ENCODE measurements around the gene AKNA.

The AKNA gene

DNA sequence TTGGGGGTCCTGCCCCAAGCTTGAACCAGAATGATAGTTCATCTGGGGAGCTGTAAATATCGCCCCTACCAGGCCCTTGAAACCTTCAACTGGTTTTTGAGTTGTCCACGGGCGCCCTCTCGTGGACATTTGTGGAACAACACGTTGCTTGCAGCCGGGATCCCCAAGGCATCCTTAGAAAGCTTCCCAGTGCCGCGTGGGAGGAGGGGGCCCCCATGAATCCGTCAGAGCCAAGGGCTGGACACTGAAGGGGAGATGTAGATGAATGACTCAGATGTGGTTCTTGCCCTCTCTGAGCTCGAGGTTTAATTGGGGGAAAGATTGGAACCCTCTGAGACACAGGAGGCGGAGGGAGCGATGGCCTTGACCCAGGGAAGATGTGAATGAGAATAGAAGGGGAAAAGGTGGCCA lies 96.7 kb downstream of the AKNA start:
- Histone ChIP-seq H3K4me1 (ENCODE audit: control insufficient read depth in 5 of 5, insufficient read depth in 5 of 5, low read length in 5 of 5) (no peaks in the 10 kb centered on the region), H3K9ac (ENCODE audit: low read length in 5 of 5) (no peak overlapping the region), H3K4me3 (ENCODE audit: low read depth in 1 of 5, low read length in 5 of 5) (no peak overlapping the region), H3K36me3 (ENCODE audit: control insufficient read depth in 5 of 5, insufficient read depth in 5 of 5, low read length in 5 of 5) (peaks cover 0 to 14% (median 5%) of the 10 kb centered on the region in 5 donors), H3K9me3 (ENCODE audit: control insufficient read depth in 5 of 5, low read length in 5 of 5) (peaks cover 0 to 8% (median 7%) of the 10 kb centered on the region in 5 donors), H3K27ac (ENCODE audit: low read depth, low read length) (no peak overlapping the region), H3K27me3 (ENCODE audit: control insufficient read depth in 5 of 5, insufficient read depth in 4 of 5, low read length in 5 of 5) (peaks cover 0 to 2% (median 0%) of the 10 kb centered on the region in 5 donors)

DNA sequence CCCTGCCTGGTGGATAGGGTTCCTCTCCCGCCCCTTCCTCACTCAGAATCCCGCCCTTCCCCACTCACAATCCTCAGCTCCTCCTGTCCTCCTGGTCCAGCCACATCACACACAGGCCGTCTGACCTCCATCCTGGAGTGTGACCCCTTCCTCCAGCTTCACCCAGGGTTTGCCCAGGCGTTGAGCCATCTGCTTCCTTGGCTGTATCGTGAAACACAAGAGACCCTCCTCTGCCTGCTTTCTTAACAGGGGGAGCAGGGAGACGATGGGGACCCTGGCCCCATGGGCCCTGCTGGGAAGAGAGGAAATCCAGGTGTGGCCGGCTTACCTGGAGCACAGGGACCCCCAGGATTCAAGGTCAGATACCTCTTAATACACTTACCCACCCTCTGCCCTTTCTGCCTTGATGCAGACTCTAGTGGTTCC lies 97.2 kb downstream of the AKNA start:
- H3K27ac ChIP-seq (ENCODE audit: low read depth, low read length): no peak overlapping the region
- peaks cover 0 to 14% (median 5%) of the 10 kb centered on the region in 5 donors for H3K36me3 ChIP-seq (ENCODE audit: control insufficient read depth in 5 of 5, insufficient read depth in 5 of 5, low read length in 5 of 5)

DNA sequence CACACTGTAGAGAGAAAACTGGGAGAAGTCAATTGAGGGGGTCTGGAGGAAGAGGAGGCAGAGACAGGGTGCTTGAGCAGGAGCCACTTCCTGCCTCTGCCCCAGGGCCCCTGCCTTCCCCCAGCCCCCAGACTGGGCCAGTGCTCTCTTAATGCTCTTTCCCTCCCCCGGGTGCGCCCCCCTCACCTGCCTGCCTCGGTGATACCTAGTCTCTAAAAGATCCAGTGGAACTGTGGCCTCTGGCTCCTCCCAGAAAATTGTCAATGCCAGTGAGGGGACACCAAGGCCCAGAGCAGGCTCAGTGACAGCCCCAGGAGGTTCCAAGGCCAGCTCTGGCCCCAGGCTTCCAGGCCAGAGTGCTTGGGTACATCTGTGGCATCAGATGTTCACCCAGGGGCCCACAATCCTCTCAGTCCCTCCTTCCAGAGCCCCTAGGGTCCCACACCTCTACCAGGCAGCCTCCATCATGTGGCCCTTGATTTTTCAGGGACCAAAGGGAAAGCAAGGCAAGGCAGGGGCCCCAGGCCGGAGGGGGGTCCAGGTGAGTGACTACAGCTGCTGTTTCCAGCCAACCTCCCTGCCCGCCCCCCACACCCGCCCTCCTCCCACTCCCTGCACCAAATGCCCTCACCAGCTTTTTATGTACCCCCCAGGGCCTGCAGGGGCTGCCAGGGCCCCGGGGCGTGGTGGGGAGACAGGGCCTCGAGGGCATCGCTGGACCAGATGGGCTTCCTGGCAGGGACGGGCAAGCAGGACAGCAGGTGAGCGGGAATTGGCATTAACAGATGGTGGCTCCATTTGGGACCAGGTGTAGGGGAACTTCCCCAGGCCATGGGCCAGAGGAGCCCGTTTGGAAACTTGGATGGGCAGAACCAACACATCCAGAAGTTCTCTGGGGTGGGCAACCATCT lies 98.0 kb downstream of the AKNA start:
- peaks cover 0 to 12% (median 4%) of the 10 kb centered on the region in 5 donors for H3K36me3 ChIP-seq (ENCODE audit: control insufficient read depth in 5 of 5, insufficient read depth in 5 of 5, low read length in 5 of 5)
- peaks cover 0 to 2% (median 0%) of the 10 kb centered on the region in 5 donors for H3K27me3 ChIP-seq (ENCODE audit: control insufficient read depth in 5 of 5, insufficient read depth in 4 of 5, low read length in 5 of 5)
- no peak overlapping the region for H3K9ac ChIP-seq (ENCODE audit: low read length in 5 of 5)
- H3K9me3 ChIP-seq (ENCODE audit: control insufficient read depth in 5 of 5, low read length in 5 of 5): peaks cover 0 to 5% (median 4%) of the 10 kb centered on the region in 5 donors
- no peak overlapping the region for H3K27ac ChIP-seq (ENCODE audit: low read depth, low read length)
- H3K4me3 ChIP-seq (ENCODE audit: low read depth in 1 of 5, low read length in 5 of 5): no peak overlapping the region
- peaks cover 0 to 7% (median 0%) of the 10 kb centered on the region in 5 donors for H3K4me1 ChIP-seq (ENCODE audit: control insufficient read depth in 5 of 5, insufficient read depth in 5 of 5, low read length in 5 of 5)

More for the DNA sequence above, 97.2 kb downstream of the AKNA start:
- Histone ChIP-seq H3K9me3 (ENCODE audit: control insufficient read depth in 5 of 5, low read length in 5 of 5) (peaks cover 0 to 8% (median 7%) of the 10 kb centered on the region in 5 donors), H3K9ac (ENCODE audit: low read length in 5 of 5) (no peak overlapping the region), H3K4me3 (ENCODE audit: low read depth in 1 of 5, low read length in 5 of 5) (no peak overlapping the region), H3K4me1 (ENCODE audit: control insufficient read depth in 5 of 5, insufficient read depth in 5 of 5, low read length in 5 of 5) (peaks cover 0 to 3% (median 0%) of the 10 kb centered on the region in 5 donors), H3K27me3 (ENCODE audit: control insufficient read depth in 5 of 5, insufficient read depth in 4 of 5, low read length in 5 of 5) (peaks cover 0 to 2% (median 0%) of the 10 kb centered on the region in 5 donors)

DNA sequence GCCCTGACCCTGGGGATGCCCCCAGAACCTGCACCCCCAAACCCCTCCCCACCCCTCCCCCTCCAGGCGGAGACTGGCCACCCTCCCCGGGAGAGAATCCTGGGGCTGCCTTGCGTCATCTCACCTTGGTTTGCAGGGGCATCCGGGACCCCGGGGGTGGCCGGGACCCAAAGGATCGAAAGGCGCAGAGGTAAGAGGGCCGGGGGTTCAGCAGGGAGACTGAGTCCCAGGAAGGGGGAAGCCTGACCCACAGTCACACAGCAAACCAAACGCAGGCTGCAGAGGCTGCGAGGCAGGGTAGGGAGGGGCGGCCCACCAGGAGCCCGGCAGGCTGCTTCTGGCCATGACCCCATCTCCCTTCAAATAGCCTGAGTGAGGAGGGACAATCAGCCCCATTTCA lies 98.7 kb downstream of the AKNA start:
- H3K36me3 ChIP-seq (ENCODE audit: control insufficient read depth in 5 of 5, insufficient read depth in 5 of 5, low read length in 5 of 5): peaks cover 0 to 9% (median 0%) of the 10 kb centered on the region in 5 donors

GRCh38 chr9:114288193-114289091 lies 99.3 kb downstream of the AKNA start:
- no peaks in the 10 kb centered on the region for H3K9me3 ChIP-seq (ENCODE audit: control insufficient read depth in 5 of 5, low read length in 5 of 5)
- H3K36me3 ChIP-seq (ENCODE audit: control insufficient read depth in 5 of 5, insufficient read depth in 5 of 5, low read length in 5 of 5): peaks cover 0 to 9% (median 0%) of the 10 kb centered on the region in 5 donors
- H3K27me3 ChIP-seq (ENCODE audit: control insufficient read depth in 5 of 5, insufficient read depth in 4 of 5, low read length in 5 of 5): peaks cover 0 to 2% (median 0%) of the 10 kb centered on the region in 5 donors
- peaks cover 0 to 7% (median 0%) of the 10 kb centered on the region in 5 donors for H3K4me1 ChIP-seq (ENCODE audit: control insufficient read depth in 5 of 5, insufficient read depth in 5 of 5, low read length in 5 of 5)
- H3K9ac ChIP-seq (ENCODE audit: low read length in 5 of 5): no peak overlapping the region
- H3K4me3 ChIP-seq (ENCODE audit: low read depth in 1 of 5, low read length in 5 of 5): no peak overlapping the region
- no peak overlapping the region for H3K27ac ChIP-seq (ENCODE audit: low read depth, low read length)

More for the DNA sequence above, 98.7 kb downstream of the AKNA start:
- Histone ChIP-seq H3K27ac (ENCODE audit: low read depth, low read length) (no peak overlapping the region), H3K27me3 (ENCODE audit: control insufficient read depth in 5 of 5, insufficient read depth in 4 of 5, low read length in 5 of 5) (peaks cover 0 to 2% (median 0%) of the 10 kb centered on the region in 5 donors), H3K9me3 (ENCODE audit: control insufficient read depth in 5 of 5, low read length in 5 of 5) (no peaks in the 10 kb centered on the region), H3K4me1 (ENCODE audit: control insufficient read depth in 5 of 5, insufficient read depth in 5 of 5, low read length in 5 of 5) (peaks cover 0 to 7% (median 0%) of the 10 kb centered on the region in 5 donors), H3K9ac (ENCODE audit: low read length in 5 of 5) (no peak overlapping the region), H3K4me3 (ENCODE audit: low read depth in 1 of 5, low read length in 5 of 5) (no peak overlapping the region)

GRCh38 chr9:114287763-114288192 lies 100.0 kb downstream of the AKNA start:
- Histone ChIP-seq H3K4me1 (ENCODE audit: control insufficient read depth in 5 of 5, insufficient read depth in 5 of 5, low read length in 5 of 5) (peaks cover 0 to 7% (median 0%) of the 10 kb centered on the region in 5 donors), H3K36me3 (ENCODE audit: control insufficient read depth in 5 of 5, insufficient read depth in 5 of 5, low read length in 5 of 5) (peaks cover 0 to 7% (median 0%) of the 10 kb centered on the region in 5 donors), H3K27ac (ENCODE audit: low read depth, low read length) (no peak overlapping the region), H3K9me3 (ENCODE audit: control insufficient read depth in 5 of 5, low read length in 5 of 5) (no peaks in the 10 kb centered on the region), H3K4me3 (ENCODE audit: low read depth in 1 of 5, low read length in 5 of 5) (no peak overlapping the region), H3K9ac (ENCODE audit: low read length in 5 of 5) (no peak overlapping the region), H3K27me3 (ENCODE audit: control insufficient read depth in 5 of 5, insufficient read depth in 4 of 5, low read length in 5 of 5) (peaks cover 0 to 2% (median 0%) of the 10 kb centered on the region in 5 donors)

GRCh38 chr9:114287001-114287762 lies 100.6 kb downstream of the AKNA start:
- Histone ChIP-seq H3K9ac (ENCODE audit: low read length in 5 of 5) (no peak overlapping the region), H3K4me3 (ENCODE audit: low read depth in 1 of 5, low read length in 5 of 5) (no peak overlapping the region), H3K27ac (ENCODE audit: low read depth, low read length) (no peak overlapping the region), H3K9me3 (ENCODE audit: control insufficient read depth in 5 of 5, low read length in 5 of 5) (no peaks in the 10 kb centered on the region), H3K27me3 (ENCODE audit: control insufficient read depth in 5 of 5, insufficient read depth in 4 of 5, low read length in 5 of 5) (peaks cover 0 to 2% (median 0%) of the 10 kb centered on the region in 5 donors), H3K4me1 (ENCODE audit: control insufficient read depth in 5 of 5, insufficient read depth in 5 of 5, low read length in 5 of 5) (peaks cover 0 to 7% (median 0%) of the 10 kb centered on the region in 5 donors), H3K36me3 (ENCODE audit: control insufficient read depth in 5 of 5, insufficient read depth in 5 of 5, low read length in 5 of 5) (peaks cover 0 to 3% (median 0%) of the 10 kb centered on the region in 5 donors)

DNA sequence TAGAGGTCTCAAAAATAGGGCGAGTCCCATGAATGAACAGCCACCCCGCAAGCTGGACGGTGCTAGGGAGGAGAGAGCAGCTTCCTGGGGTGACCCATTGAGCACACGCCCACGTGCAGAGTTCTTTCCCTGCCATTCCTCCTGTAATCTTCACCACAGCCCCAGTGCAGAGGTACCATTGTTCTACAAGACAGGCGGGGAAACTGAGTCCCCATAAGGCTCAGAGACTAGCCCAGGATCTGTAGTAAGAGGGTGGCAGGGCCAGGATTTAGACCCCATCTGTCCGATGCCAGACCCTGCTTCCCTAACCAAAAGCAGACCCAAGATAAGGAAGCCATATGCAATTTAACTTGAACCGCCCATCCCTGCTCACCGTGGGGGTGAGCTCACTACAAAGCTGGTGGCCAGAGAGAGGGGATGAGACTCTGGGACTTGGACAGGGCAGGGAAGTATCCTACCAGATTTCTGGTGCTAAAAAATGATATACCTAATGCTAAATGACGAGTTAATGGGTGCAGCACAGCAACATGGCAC lies 101.6 kb downstream of the AKNA start:
- Histone ChIP-seq H3K27me3 (ENCODE audit: control insufficient read depth in 5 of 5, insufficient read depth in 4 of 5, low read length in 5 of 5) (peaks cover 0 to 2% (median 0%) of the 10 kb centered on the region in 5 donors), H3K4me1 (ENCODE audit: control insufficient read depth in 5 of 5, insufficient read depth in 5 of 5, low read length in 5 of 5) (peaks cover 0 to 7% (median 0%) of the 10 kb centered on the region in 5 donors), H3K27ac (ENCODE audit: low read depth, low read length) (no peak overlapping the region), H3K4me3 (ENCODE audit: low read depth in 1 of 5, low read length in 5 of 5) (no peak overlapping the region), H3K9me3 (ENCODE audit: control insufficient read depth in 5 of 5, low read length in 5 of 5) (no peaks in the 10 kb centered on the region), H3K36me3 (ENCODE audit: control insufficient read depth in 5 of 5, insufficient read depth in 5 of 5, low read length in 5 of 5) (no peaks in the 10 kb centered on the region), H3K9ac (ENCODE audit: low read length in 5 of 5) (no peak overlapping the region)

All from subcutaneous abdominal adipose tissue (tissue), 5 donors.